Measurements from ENCODE around the gene CRLF2.
"Not testable (repeated sequence)": the region's sequence is repeated elsewhere in the genome, so short reads cannot be mapped to it uniquely, and the experiment has no call there.

Gene CRLF2

GRCh38 chrX:1159548-1159947 is 52.9 kb downstream of the CRLF2 start:
- Histone ChIP-seq H3K79me2 (ENCODE audit: insufficient read depth, low read length) (no peaks in the 10 kb centered on the region), H3K27me3 (ENCODE audit: insufficient read depth, low read length, poor library complexity, severe bottlenecking) (no peaks in the 10 kb centered on the region), H3K9me3 (ENCODE audit: insufficient read depth, low read depth, low read length) (no peaks in the 10 kb centered on the region), H3F3A (ENCODE audit: low read depth) (no peaks in the 10 kb centered on the region; the same call in 1 of the 2 replicates), H3K4me3 (ENCODE audit: low read length, poor library complexity, severe bottlenecking) (no peak overlapping the region), H3K9me2 (replicated peaks; ENCODE audit: low read depth, low read length) (no peaks in the 10 kb centered on the region), H4K20me1 (ENCODE audit: insufficient read depth, low read length, poor library complexity, severe bottlenecking) (no peaks in the 10 kb centered on the region), H3K4me2 (ENCODE audit: low read depth, low read length, poor library complexity, severe bottlenecking) (no peak overlapping the region), H2AFZ (ENCODE audit: low read length) (no peak overlapping the region), H3K9ac (ENCODE audit: low read depth, low read length, poor library complexity, severe bottlenecking) (no peak overlapping the region), H3K36me3 (ENCODE audit: insufficient read depth, low read length) (no peaks in the 10 kb centered on the region), H3K4me1 (ENCODE audit: insufficient read depth, low read length, poor library complexity, severe bottlenecking) (peaks cover under 1% of the 10 kb centered on the region)
- TF ChIP-seq EZH2phosphoT487 (IDR thresholded peaks at IDR 0.05; ENCODE audit: borderline replicate concordance) (no peak), CTCF (conservative IDR thresholded peaks at IDR 0.05; ENCODE audit: low read length) (no peak)

DNA sequence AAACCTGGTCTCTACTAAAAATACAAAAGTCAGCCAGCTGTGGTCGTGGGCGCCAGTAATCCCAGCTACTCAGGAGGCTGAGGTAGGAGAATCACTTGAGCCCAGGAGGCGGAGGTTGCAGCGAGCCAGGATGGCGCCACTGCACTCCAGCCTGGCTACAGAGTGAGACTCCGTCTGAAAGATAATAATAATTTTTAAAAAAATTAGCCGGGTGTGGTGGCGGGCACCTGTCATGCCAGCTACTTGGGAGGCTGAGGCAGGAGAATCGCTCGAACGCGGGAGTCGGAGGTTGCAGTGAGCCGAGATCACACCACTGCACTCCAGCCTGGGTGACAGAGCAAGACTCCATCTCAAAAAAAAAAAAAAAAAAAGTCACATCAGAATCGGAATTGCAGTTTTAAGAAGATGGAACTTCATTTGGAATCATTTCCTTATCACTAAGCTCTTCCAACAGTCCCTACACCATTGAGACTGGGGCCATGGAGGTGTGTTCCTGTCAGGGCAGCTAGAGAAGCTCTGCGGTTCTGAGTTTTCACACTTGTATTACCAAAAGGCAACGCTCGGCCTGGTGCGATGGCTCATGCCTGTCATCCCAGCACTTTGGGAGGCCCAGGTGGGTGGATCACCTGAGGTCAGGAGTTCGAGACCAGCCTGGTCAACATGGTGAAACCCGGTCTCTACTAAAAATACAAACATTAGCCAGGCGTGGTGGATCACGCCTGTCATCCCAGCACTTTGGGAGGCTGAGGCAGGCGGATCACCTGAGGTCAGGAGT is 55.6 kb downstream of the CRLF2 start:
- H4K20me1 ChIP-seq (ENCODE audit: insufficient read depth, low read length, poor library complexity, severe bottlenecking); H2AFZ ChIP-seq (ENCODE audit: low read length); H3K4me3 ChIP-seq (ENCODE audit: low read length, poor library complexity, severe bottlenecking); H3F3A ChIP-seq (ENCODE audit: low read depth); H3K79me2 ChIP-seq (ENCODE audit: insufficient read depth, low read length); H3K9me2 ChIP-seq (replicated peaks; ENCODE audit: low read depth, low read length); H3K27me3 ChIP-seq (ENCODE audit: insufficient read depth, low read length, poor library complexity, severe bottlenecking); H3K4me1 ChIP-seq (ENCODE audit: insufficient read depth, low read length, poor library complexity, severe bottlenecking); H3K9ac ChIP-seq (ENCODE audit: low read depth, low read length, poor library complexity, severe bottlenecking); H3K36me3 ChIP-seq (ENCODE audit: insufficient read depth, low read length); H3K9me3 ChIP-seq (ENCODE audit: insufficient read depth, low read depth, low read length); H3K4me2 ChIP-seq (ENCODE audit: low read depth, low read length, poor library complexity, severe bottlenecking): not testable (repeated sequence)

DNA sequence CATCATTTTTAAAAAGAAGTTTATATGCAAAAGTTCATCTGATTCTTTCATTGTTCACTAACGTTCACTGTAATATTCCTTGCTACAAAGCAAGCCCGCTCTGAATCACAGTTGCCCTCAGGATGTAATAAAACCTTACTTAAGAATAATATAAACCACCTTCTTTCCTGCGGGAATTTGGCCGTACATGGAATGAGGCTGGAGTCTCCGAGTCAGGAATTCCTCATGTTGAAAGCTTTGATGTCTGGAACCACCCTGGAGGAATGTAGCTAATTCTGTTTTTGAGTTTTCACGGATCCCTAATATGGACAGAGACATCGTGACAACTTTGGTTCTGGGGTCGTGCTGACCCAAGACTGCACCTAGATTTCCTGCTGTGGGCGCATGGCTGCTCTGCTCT is 58.5 kb downstream of the CRLF2 start:
- no peaks in the 10 kb centered on the region for H3K36me3 ChIP-seq (ENCODE audit: insufficient read depth, low read length)
- no peaks in the 10 kb centered on the region for H3K4me1 ChIP-seq (ENCODE audit: insufficient read depth, low read length, poor library complexity, severe bottlenecking)
- TF ChIP-seq CTCF (conservative IDR thresholded peaks at IDR 0.05; ENCODE audit: low read length), result no peak
- TF ChIP-seq EZH2phosphoT487 (IDR thresholded peaks at IDR 0.05; ENCODE audit: borderline replicate concordance), result no peak
- H2AFZ ChIP-seq (ENCODE audit: low read length), result no peak overlapping the region
- H3K4me2 ChIP-seq (ENCODE audit: low read depth, low read length, poor library complexity, severe bottlenecking), result no peak overlapping the region
- no peaks in the 10 kb centered on the region for H3K27me3 ChIP-seq (ENCODE audit: insufficient read depth, low read length, poor library complexity, severe bottlenecking)
- H3K79me2 ChIP-seq (ENCODE audit: insufficient read depth, low read length), result no peaks in the 10 kb centered on the region
- H3F3A ChIP-seq (ENCODE audit: low read depth), result no peaks in the 10 kb centered on the region
- no peaks in the 10 kb centered on the region for H3K9me2 ChIP-seq (replicated peaks; ENCODE audit: low read depth, low read length)
- H3K9me3 ChIP-seq (ENCODE audit: insufficient read depth, low read depth, low read length), result no peaks in the 10 kb centered on the region
- no peaks in the 10 kb centered on the region for H4K20me1 ChIP-seq (ENCODE audit: insufficient read depth, low read length, poor library complexity, severe bottlenecking)
- H3K4me3 ChIP-seq (ENCODE audit: low read length, poor library complexity, severe bottlenecking), result no peak overlapping the region
- H3K9ac ChIP-seq (ENCODE audit: low read depth, low read length, poor library complexity, severe bottlenecking), result no peak overlapping the region

- Histone ChIP-seq H3K9me3 (ENCODE audit: insufficient read depth, low read depth, low read length) (no peaks in the 10 kb centered on the region), H3K27me3 (ENCODE audit: insufficient read depth, low read length, poor library complexity, severe bottlenecking) (no peaks in the 10 kb centered on the region), H3K4me3 (ENCODE audit: low read length, poor library complexity, severe bottlenecking) (no peak overlapping the region), H4K20me1 (ENCODE audit: insufficient read depth, low read length, poor library complexity, severe bottlenecking) (no peaks in the 10 kb centered on the region), H2AFZ (ENCODE audit: low read length) (no peak overlapping the region), H3K9ac (ENCODE audit: low read depth, low read length, poor library complexity, severe bottlenecking) (no peak overlapping the region), H3K9me2 (replicated peaks; ENCODE audit: low read depth, low read length) (no peaks in the 10 kb centered on the region), H3K79me2 (ENCODE audit: insufficient read depth, low read length) (no peaks in the 10 kb centered on the region), H3K4me1 (ENCODE audit: insufficient read depth, low read length, poor library complexity, severe bottlenecking) (no peaks in the 10 kb centered on the region), H3K4me2 (ENCODE audit: low read depth, low read length, poor library complexity, severe bottlenecking) (no peak overlapping the region), H3F3A (ENCODE audit: low read depth) (no peaks in the 10 kb centered on the region), H3K36me3 (ENCODE audit: insufficient read depth, low read length) (no peaks in the 10 kb centered on the region)
- TF ChIP-seq CTCF (conservative IDR thresholded peaks at IDR 0.05; ENCODE audit: low read length), result no peak
- TF ChIP-seq EZH2phosphoT487 (IDR thresholded peaks at IDR 0.05; ENCODE audit: borderline replicate concordance), result no peak
These were observed 60.4 kb downstream of the CRLF2 start for GRCh38 chrX:1152090-1152489.

Data from Loucy (cell line).